NB4 (cell line): ENCODE data around the gene OLFML2A.

Source experiments
- POLR2A ChIP-seq: IDR thresholded peaks from 2 replicates; pipeline ENCODE4 v1.6.1; 2011; ENCODE audit warnings: mild to moderate bottlenecking; ENCODE audit not compliant: insufficient read length; ENCODE audit errors: extremely low read depth
- TF ChIP-seq, protein P1 (sequence below): IDR thresholded peaks from one replicate; pipeline ENCODE4 v1.5.1; 2012; ENCODE audit warnings: low read depth, low read length

DNA sequence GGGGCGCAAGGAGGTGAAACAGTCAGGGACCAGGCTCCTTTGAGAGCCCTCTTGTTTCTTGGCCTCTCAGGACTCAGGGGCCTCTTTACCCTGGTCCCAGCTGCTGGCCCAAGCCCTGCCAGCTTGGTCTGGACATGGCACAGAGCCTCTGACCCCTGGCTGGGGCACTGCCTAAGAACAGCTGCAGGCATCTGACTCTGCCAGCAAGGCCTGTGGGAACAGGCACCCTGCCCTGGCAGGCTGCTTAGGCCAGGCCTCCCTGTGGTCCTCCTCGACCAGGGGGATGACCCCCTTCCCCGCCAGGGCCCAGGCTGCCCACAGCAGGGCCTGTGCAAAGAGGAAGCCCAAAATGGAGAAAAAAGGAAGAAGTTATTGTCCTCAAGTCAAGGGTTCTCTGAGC is 25.5 kb downstream of the OLFML2A start:
- TF ChIP-seq, protein P1, sequence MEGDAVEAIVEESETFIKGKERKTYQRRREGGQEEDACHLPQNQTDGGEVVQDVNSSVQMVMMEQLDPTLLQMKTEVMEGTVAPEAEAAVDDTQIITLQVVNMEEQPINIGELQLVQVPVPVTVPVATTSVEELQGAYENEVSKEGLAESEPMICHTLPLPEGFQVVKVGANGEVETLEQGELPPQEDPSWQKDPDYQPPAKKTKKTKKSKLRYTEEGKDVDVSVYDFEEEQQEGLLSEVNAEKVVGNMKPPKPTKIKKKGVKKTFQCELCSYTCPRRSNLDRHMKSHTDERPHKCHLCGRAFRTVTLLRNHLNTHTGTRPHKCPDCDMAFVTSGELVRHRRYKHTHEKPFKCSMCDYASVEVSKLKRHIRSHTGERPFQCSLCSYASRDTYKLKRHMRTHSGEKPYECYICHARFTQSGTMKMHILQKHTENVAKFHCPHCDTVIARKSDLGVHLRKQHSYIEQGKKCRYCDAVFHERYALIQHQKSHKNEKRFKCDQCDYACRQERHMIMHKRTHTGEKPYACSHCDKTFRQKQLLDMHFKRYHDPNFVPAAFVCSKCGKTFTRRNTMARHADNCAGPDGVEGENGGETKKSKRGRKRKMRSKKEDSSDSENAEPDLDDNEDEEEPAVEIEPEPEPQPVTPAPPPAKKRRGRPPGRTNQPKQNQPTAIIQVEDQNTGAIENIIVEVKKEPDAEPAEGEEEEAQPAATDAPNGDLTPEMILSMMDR: no peak
- no peak for TF ChIP-seq POLR2A
